HG02642 (cell line): ENCODE results near the gene YIF1B.

ENCODE experiments used
- ATAC-seq: cut with Tn5 transposase; IDR thresholded peaks from one replicate; pipeline ENCODE4 v1.9.1; 2021; ENCODE audit warnings: mild to moderate bottlenecking; ENCODE audit not compliant: unreplicated experiment, poor library complexity

Gene YIF1B

DNA sequence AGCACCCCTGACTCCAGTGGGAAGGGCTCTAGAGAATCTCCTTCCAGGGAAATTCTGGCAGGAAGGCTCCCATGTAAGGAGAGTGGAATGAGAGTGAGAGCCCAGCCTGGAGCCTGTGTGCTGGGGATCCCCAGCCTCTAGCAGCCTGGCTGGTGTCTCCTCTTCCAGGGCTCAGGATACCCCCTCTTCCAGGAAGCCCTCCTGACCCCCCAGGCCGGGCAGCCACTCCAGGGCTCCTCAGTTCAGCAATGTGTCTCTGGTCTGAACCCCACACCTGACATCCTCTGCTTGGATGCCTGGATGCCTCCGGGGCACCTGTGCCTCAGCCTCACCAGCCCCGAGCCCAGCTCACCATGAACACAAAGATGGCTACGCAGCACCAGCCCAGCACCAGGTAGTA is 8.7 kb downstream of the YIF1B start:
- ATAC-seq = no peak

DNA sequence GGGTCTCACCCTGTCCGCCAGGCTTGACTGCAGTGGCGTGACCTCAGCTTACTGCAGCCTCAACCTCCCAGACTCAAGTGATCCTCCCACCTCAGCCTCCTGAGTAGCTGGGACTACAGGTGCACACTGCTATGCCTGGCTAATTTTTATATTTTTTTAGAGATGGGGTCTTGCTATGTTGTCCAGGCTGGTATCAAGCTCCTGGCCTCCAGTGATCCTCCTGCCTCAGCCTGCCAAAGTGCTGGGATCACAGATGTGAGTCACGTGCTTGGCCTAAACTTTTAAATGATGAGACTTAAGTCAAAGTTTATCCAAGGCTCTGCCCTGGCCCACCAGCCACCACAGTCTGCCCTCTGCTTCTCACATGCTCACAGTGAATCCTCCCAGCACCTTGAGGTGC is 9.5 kb downstream of the YIF1B start:
- ATAC-seq = no peak

DNA sequence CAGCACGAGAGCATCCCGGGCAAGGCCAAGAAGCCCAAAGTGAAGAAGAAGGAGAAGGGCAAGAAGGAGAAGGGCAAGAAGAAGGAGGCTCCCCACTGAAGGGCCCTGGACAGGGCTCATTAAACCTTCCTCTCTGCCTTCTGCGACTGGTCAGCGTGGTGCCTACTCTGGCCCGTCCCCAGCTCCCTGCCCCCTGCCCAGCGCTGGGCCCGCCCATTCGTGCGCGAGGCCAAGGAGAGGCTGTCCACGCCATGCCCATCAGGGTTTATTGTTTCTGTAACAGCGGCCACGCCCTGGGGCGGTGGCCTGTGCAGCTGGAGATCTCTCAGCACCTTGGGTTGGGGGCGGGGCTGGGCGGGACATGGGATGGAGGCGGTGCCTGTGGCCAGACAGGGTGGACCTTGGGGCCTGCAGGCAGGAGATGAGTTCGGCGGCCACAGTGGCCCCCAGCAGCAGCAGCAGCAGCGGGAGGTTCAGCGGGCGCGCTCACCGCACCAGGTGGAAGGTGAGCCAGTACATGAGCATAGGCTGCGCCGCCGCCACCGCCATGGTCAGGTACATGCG is 10.8 kb downstream of the YIF1B start:
- no peak for ATAC-seq

DNA sequence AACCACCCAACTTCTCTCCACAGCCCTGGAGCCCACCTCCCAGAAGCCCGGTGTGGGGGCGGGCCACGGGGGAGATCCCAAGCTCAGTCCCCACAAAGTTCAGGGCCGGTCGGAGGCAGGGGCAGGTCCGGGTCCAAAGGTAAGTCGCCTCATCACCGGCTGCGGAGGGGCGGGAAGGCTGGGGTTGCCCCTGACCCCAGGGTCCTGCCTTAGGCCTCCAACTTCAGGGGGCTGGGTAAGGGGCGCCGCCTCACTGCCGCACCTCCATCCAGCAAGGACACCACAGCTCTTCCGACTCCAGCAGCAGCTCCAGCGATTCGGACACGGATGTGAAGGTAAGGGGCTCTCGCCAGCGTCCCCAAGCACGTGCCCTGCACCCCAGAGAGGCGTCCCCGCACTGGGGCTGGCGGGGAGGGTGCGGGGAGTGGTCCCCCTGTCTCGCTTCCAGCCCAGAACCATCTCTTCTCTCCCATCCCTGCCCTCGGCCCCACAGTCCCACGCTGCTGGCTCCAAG is 11.3 kb downstream of the YIF1B start:
- no peak for ATAC-seq

DNA sequence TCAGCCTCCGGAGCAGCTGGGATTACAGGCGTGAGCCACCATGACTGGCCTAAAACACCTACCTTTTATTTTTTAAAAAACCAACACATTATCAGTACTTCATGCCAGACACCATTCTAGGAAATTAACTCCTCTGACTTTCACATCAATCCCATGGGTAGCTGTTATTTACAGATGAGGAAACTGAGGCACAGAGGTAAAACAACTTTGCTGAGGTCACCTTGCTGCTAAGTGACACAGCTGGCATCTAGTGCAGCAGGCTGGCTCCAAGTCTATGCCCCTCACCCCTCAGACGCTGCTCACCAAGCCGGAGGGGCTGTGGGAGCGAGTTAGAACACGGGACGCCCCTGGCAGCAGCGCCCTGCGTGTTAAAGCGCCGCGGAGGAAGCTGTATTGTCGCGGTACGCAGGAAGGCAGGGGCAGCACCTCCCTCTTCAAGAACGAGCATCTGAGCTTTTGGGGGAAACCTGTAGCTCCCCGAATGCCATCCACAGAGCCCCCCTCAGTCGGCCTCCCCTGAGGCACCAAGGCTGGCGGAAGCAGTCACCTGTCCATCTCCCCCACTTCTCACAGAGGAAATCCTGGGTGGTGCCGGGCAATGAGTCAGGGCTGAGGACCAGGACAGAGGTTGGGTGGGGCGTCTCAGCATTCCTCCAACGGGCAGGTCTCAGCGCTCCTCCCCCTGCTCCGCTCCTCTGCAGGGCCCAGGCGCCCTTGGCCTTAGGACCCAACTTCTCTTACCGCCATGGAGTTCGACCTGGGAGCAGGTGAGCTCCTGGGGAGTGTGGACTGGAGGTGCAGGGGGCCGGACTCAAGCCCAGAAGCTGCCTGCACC is 12.0 kb downstream of the YIF1B start, which contains the start of gene C19orf33:
Gene C19orf33 (plus strand): TSS at position 735 of the 835 bp plus-strand sequence. CDS start 11 bp downstream, at position 746.
- no peak for ATAC-seq

DNA sequence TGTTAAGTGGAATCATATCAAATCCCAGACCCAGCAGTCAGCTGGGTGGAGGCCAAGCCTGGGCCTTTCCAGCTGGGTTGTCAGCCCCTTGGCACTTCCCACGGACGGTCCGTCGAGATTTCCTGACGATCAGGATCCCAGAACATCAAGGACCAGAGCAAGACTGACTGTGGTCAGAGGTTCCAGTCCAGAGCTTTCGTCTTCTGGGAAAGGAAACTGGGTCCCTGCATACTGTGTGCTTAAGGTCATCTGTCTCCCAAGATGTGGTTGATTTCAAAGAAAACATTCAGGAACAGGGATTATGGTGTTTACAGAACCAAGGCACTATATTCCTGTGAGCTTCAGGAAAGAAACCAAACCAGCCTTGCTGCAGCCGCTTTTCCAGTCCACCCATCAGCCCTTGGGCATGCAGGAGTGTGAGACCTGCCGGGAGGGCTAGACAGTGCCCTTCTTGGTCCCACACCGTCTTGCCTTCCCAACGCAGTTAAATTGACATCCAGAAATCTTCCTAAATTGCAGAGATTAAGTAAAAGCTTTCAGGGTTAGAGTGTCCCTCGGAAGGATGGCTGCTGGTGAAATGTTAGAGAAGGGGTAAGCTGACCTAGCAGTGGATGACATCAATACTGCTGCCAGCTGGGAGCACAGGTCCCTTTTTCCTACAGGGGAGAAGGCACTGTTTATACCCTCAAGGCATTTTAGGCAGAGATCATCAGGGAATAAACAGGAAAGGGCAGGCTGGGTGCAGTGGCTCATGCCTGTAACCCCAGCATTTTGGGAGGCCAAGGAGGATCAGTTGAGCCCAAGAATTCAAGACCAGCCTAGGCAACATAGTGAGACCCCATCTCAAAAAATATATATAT is 16.7 kb downstream of the YIF1B start:
- no peak for ATAC-seq

DNA sequence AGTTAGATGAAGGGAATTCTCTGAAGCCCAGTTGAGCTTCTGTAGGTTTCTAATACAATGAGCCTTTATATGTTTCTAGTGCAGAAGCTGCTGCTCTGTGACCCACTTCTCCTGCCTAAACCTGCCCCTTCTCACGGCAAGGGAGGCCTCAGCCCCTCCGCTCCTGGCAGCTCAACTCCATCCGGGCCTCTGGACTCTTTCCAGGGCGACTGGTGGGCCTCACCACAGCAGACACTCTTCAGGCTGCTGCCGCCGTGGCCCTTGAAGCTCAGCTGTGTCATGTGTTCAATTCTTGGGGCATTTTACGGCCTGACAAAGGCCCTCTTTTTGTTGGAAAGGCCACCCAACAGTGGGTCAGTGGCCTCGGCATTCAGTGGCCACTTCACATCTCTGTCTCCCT is 21.7 kb downstream of the YIF1B start:
- ATAC-seq = no peak

DNA sequence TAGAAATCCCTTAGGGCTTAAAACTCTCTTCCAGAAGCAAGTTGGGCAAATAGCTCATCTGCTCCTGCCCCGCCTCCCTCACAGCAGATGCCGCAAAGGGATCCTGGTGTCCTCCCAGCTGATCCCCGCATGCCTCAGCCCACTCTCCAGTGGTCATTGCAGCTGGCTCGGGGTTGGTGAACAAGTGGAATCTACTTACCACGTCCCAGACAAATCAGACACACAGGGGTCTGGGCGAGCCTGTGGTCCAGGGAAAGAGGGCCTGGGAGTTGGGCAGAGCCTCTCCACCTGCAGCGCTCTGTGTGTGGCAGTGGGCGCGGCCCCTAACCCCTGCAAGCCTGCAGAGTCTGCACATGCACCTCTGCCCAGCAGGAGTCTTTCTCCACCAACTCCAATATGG is 22.5 kb downstream of the YIF1B start:
- ATAC-seq = no peak

DNA sequence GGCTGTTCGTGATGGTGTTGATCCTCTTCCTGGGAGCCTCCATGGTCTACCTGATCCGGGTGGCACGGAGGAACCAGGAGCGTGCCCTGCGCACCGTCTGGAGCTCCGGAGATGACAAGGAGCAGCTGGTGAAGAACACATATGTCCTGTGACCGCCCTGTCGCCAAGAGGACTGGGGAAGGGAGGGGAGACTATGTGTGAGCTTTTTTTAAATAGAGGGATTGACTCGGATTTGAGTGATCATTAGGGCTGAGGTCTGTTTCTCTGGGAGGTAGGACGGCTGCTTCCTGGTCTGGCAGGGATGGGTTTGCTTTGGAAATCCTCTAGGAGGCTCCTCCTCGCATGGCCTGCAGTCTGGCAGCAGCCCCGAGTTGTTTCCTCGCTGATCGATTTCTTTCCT is 23.9 kb downstream of the YIF1B start:
- no peak for ATAC-seq

DNA sequence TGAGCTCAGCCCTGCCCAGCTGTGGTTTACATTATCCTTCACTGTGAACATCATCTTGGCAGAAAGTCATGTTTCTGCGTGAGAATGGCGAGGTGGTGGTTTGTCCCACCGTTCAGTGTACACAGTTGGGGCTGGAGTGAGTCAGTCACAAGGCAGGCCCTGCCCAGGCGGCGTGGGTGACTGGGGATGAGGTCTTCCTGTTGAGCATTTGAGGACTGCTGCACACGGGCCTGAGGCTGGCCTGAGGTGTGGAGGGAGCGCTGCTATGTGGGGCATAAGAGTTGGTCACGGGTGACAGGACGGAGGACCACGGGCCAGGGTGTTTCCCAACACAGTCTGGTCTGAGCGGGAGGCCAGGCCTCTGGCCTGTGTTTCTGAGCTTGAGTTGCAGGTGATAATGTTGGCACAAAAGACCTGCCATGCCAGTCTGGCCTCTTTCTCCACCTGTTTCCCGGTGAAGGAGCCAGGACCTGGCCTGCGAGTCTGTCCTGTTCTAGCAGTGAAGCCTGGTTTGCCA is 25.1 kb downstream of the YIF1B start:
- ATAC-seq = no peak

DNA sequence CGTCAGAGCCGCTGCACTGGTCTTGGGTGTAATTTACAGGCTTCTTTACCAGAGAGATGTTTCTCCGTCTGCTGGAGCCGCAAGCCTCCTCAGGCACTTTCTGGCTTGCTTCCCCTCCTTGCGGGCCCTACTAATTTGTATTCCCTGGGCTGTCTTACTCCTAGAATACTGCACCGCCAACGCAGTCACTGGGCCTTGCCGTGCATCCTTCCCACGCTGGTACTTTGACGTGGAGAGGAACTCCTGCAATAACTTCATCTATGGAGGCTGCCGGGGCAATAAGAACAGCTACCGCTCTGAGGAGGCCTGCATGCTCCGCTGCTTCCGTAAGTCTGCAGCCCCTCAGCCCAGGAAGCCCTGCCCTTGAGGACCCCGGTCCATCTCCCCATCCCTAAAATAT is 25.8 kb downstream of the YIF1B start:
- ATAC-seq = no peak

DNA sequence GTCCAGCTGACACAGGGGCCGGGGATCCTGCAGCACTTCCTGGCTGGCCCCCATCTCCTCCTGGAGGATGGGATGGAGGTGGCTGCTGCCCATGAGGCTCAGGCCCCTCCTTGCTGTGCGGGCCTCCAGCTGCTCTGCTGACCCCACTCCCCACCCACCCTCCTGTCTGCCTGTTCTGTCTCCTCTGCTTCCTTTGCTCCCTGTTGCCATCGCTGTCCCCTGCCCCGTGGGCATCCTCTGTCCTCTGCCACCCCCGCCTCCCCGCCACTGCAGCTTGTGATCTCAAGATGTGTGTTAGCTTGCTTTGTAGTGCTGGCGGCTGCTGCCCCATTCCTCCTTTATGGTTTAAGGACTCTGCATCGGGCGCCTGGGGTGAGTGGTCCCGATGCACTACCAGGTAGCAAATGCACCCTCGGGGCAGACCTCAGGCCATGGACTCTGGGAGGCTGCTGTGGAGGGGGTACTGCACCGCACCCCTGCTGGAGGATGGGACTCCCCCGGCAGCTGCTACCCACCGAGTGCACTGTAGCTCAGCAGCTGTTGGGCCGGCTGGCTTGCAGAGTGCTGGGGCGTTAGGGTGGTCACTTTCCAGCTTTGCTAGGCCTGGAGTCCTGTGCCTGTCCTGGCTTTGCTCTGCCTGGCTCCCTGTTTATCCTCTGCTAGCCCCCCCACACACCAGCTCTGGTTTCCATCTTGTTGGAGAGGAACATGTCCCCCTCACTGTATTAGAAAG is 27.5 kb downstream of the YIF1B start:
- ATAC-seq = no peak

DNA sequence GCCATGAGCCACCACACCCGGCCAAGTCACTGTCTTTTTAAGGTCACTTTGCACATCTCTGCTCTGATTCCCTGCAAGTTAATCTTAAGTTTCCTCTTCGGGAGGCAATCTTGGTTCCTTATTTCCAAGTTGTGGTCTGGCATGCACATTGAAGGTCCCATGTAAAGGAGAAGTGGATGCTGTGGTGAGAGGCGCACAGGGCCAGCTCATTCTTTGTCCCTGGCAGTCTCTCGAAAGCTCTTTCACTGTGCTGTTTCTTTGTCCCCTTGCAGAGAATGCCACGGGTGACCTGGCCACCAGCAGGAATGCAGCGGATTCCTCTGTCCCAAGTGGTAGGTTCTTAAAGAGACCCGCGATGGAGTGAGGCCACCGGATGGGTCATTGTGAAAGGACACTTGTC is 28.1 kb downstream of the YIF1B start:
- ATAC-seq = no peak

DNA sequence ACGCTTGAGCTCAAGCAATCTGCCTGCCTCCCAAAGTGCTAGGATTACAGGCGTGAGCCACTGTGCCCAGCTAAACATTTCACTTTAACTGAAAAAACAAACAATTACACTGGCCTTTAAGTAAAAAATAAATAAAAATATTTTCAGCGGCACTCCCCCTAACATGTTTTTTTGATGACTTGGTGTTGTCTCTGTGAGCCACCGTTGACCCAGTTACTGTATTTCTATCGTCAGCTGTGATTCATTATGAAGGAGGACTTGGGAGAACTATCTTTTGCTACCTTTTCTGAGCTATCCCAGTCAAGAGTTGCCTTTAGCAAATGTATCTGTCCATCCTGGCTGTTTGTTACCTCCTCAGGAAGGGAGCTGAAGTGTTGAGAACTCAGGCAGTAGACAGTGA is 30.2 kb downstream of the YIF1B start:
- ATAC-seq = no peak

DNA sequence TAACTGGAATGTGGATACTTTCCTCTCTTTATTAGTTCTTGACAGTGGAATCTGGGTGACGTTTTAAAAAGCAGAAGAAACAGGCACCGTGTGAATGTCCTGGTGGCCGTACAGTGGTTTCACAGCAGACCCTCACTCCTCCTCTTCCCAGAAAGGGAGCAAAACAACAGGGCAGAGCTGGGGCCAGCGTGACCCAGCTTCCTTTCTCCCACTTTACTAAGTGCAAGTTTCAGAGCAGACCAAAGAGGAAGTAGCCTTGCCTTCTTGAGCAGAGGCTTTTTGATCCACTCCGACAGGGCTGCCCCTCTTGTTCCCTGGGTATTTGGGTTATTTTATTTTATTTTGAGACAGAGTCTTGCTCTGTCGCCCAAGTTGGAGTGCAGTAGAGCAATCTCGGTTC is 31.3 kb downstream of the YIF1B start:
- ATAC-seq = no peak

DNA sequence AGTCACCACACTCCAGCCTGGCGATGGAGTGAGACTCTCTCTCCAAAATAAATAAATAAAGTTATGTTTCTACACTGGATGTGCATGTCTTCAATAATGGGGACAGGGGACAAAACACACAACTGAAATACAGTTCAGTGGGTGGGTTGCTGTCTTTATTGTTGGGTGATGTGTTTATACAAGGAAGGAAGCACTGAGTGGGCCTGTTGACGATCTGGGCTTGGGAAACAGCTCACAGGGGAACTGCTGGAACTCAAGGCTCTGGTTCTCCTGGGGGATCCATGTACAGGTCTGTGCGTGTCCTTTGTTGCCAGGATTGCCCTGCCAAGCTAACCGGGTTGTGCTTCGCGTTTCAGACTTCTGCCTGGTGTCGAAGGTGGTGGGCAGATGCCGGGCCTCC is 32.5 kb downstream of the YIF1B start:
- no peak for ATAC-seq

DNA sequence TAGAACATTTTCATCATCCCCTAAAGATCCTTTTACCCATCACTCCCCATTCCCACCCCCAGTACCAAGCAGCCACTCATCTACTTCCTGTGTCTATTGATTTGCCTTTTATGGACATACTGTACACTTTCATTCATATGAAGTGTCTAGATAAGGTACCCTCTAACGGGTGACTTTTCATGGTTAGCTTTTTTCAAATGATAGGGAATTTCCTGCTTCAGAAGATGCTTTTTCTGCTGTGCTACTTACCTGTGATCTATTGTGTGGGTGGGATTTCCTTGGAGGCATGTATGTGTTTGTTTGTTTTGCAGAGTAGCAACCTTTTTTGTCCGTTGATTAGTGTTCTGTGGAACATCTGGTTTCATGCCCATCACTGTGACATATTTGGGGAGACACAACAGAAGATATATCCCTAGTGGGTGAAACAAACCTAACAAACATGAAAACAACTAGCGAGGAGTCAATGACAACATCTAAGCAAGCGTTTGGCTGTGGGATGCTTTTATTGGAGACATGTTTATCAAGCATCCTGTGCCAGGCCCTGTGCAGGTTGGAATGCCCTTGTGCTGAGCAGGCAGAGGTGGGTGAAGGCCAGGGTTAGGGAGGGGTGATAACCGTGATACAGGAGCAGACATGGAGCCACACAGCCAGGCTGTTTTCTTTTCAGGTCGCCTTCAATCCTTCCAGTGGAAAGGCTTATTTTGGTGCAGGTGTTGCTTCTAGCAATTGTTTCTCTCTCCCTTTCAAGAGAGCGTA is 33.8 kb downstream of the YIF1B start:
- ATAC-seq = no peak

DNA sequence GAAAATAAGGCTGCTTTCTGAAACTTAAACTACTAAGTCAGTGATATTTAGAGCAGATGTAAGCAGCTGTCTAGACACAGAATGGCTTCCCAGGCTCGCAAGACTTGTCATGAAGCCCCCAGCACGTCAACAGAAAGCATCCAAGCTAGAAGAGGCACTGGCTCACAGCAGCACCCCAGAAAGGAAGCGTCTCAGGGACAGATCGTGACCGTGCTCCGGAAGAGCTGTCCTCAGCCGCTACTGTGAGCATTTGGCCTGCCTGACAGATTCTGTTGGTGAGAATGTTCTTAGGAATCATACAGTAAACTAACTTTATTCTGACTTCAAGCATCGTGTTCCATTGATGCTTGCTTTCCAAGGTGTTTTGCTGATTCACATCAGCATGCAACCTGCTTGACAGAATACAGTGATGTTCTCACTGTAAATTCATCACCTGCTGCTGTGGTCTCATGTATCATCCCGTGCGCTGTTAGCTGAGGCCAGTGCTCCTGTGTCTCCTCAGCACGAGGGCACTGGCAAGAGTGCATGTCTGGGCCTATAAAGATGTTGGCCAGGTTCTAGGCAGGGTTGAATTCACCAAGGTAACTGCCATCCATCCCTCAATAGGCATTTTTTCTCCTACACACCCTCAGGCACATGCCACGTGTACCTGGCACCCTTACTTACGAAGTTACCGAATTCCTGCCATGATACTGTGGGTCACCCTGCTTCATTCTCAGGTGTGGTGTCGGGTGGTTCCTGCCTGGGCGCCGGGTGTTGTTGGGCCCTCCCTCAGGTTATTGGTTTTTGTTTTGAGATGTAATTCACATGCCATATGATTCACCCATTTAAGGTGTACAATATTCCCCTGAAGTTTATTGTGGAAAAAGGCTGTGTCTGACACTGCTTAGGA is 35.5 kb downstream of the YIF1B start:
- ATAC-seq = no peak
